H1 (cell line): ENCODE data around the gene VWA1. TPM values are rescaled to one million over a fixed set of nuclear protein-coding genes. Genes with fewer than 3 reads are reported as not detected.

Experiments used
- CTCF ChIA-PET: fragments of 300-600 bp; sonication (Branson Sonifier 250); formaldehyde crosslinking; loops from one replicate; lab custom pipeline; 2021; ENCODE audit not compliant: partially characterized antibody; lab: Charles Lee
- POLR2A ChIA-PET: fragments of 300-600 bp; sonication (Branson Sonifier 250); formaldehyde crosslinking; loops from one replicate; lab custom pipeline; 2021; ENCODE audit warnings: inconsistent platforms; ENCODE audit not compliant: partially characterized antibody; lab: Charles Lee
- DNase-seq, 2 experiments: peaks; one replicate each; pipeline versions ENCODE4 v3.0.0 to v3.0.0-alpha.2; 2010 to 2022; ENCODE audit warnings: low spot score in 2 of 2, low read depth in 1 of 2, mixed read lengths in 1 of 2
- FAIRE-seq: peaks from 2 replicates; lab custom pipeline; 2011; peaks lifted over from hg19 to GRCh38; lab: Jason Lieb, UNC
- H2AFZ ChIP-seq: 2 replicates; pipeline ENCODE4 v1.8.1; 2012; ENCODE audit warnings: low read length, inconsistent platforms
- H2AK5ac ChIP-seq: 2 replicates; pipeline ENCODE4 v1.6.1; 2013; ENCODE audit warnings: low read depth, low read length
- H2BK120ac ChIP-seq: replicated peaks from 2 replicates; pipeline ENCODE3; 2013; ENCODE audit warnings: low read depth, low read length, inconsistent platforms
- H2BK12ac ChIP-seq: 2 replicates; pipeline ENCODE4 v1.6.1; 2013; ENCODE audit warnings: low read depth, low read length
- H2BK15ac ChIP-seq: 2 replicates; pipeline ENCODE4 v1.6.1; 2013; ENCODE audit warnings: low read length
- H2BK20ac ChIP-seq: 2 replicates; pipeline ENCODE4 v1.6.1; 2013; ENCODE audit warnings: low read length
- H2BK5ac ChIP-seq: 2 replicates; pipeline ENCODE4 v1.6.1; 2013; ENCODE audit warnings: low read depth, low read length
- H3K14ac ChIP-seq: 2 replicates; pipeline ENCODE4 v1.6.1; 2013; ENCODE audit warnings: inconsistent platforms; ENCODE audit not compliant: insufficient read length
- H3K18ac ChIP-seq: 2 replicates; pipeline ENCODE4 v1.6.1; 2013; ENCODE audit warnings: low read length; ENCODE audit errors: extremely low read depth
- H3K23ac ChIP-seq: 2 replicates; pipeline ENCODE4 v1.6.1; 2013; ENCODE audit warnings: inconsistent platforms; ENCODE audit not compliant: insufficient read length
- H3K23me2 ChIP-seq: 2 replicates; pipeline ENCODE4 v1.6.1; 2013; ENCODE audit warnings: low read depth, low read length
- H3K27ac ChIP-seq: 2 replicates; pipeline ENCODE4 v1.6.1; 2011; ENCODE audit warnings: low read depth, low read length, inconsistent platforms
- H3K27me3 ChIP-seq, 4 experiments: replicated peaks in 1 of 4; 1 replicate in 1 of 4; 2 replicates in 3 of 4; pipeline versions ENCODE4 v1.6.1 to v1.8.1; 2011 to 2013; ENCODE audit warnings: low read length in 3 of 4, mild to moderate bottlenecking in 3 of 4, inconsistent platforms in 2 of 4, mixed read lengths in 2 of 4, moderate library complexity in 1 of 4; ENCODE audit not compliant: control insufficient read depth in 3 of 4, insufficient read depth in 3 of 4; ENCODE audit errors: extremely low read depth in 1 of 4
- H3K36me3 ChIP-seq, 4 experiments: 2 replicates each; pipeline versions ENCODE4 v1.6.1 to v1.8.1; 2011 to 2013; ENCODE audit warnings: mild to moderate bottlenecking in 4 of 4, low read length in 3 of 4, moderate library complexity in 2 of 4, control low read depth in 1 of 4, inconsistent platforms in 1 of 4; ENCODE audit not compliant: insufficient read depth in 4 of 4, control insufficient read depth in 2 of 4
- H3K4ac ChIP-seq: replicated peaks from 2 replicates; pipeline ENCODE3; 2013; ENCODE audit warnings: low read length, low read depth, mixed read lengths, inconsistent platforms; ENCODE audit not compliant: insufficient read length
- H3K4me1 ChIP-seq, 4 experiments: replicated peaks in 1 of 4; 1 replicate in 1 of 4; 2 replicates in 3 of 4; pipeline versions ENCODE4 v1.6.1 to v1.8.1; 2011 to 2013; ENCODE audit warnings: low read length in 3 of 4, inconsistent platforms in 2 of 4, mixed read lengths in 1 of 4; ENCODE audit not compliant: insufficient read depth in 4 of 4, control insufficient read depth in 3 of 4
- H3K4me2 ChIP-seq, 2 experiments: 2 replicates each; pipeline versions ENCODE4 v1.6.1 to v1.8.1; 2011 to 2013; ENCODE audit warnings: low read depth in 2 of 2, low read length in 2 of 2, control low read depth in 1 of 2, inconsistent platforms in 1 of 2, mild to moderate bottlenecking in 1 of 2; ENCODE audit not compliant: insufficient read depth in 1 of 2
- H3K4me3 ChIP-seq, 4 experiments: fragments of 200-600, 300-600 bp in 1 of 4; sonication (generic), shearing (Covaris generic), sonication (Bioruptor Twin) in 1 of 4; 2 replicates each; pipeline versions ENCODE4 v1.5.1 to v1.8.1; 2011 to 2016; ENCODE audit warnings: low read length in 4 of 4, low read depth in 3 of 4, control low read depth in 2 of 4, inconsistent platforms in 2 of 4, mild to moderate bottlenecking in 2 of 4, mixed read lengths in 1 of 4, moderate library complexity in 1 of 4; ENCODE audit not compliant: insufficient read depth in 2 of 4; ENCODE audit errors: extremely low read depth in 1 of 4
- H3K56ac ChIP-seq: replicated peaks from 2 replicates; pipeline ENCODE3; 2013; ENCODE audit warnings: low read depth, mild to moderate bottlenecking, mixed read lengths, low read length, inconsistent platforms; ENCODE audit not compliant: insufficient read length
- H3K79me1 ChIP-seq: 2 replicates; pipeline ENCODE4 v1.6.1; 2013; ENCODE audit warnings: low read depth, low read length, control low read depth
- H3K79me2 ChIP-seq, 2 experiments: 2 replicates each; pipeline versions ENCODE4 v1.6.1 to v1.8.1; 2012 to 2013; ENCODE audit warnings: low read length in 2 of 2, mild to moderate bottlenecking in 2 of 2, inconsistent platforms in 1 of 2; ENCODE audit not compliant: insufficient read depth in 2 of 2, control insufficient read depth in 1 of 2
- H3K9ac ChIP-seq, 4 experiments: replicated peaks in 1 of 4; 1 replicate in 1 of 4; 2 replicates in 3 of 4; pipeline versions ENCODE4 v1.6.1 to v1.8.1; 2011 to 2013; ENCODE audit warnings: low read depth in 3 of 4, low read length in 3 of 4, control low read depth in 2 of 4, mild to moderate bottlenecking in 2 of 4, moderate library complexity in 2 of 4, inconsistent platforms in 1 of 4; ENCODE audit errors: extremely low read depth in 1 of 4
- H3K9me3 ChIP-seq, 2 experiments: 2 replicates each; pipeline versions ENCODE4 v1.6.1 to v1.8.1; 2012 to 2013; ENCODE audit warnings: mild to moderate bottlenecking in 2 of 2, moderate library complexity in 2 of 2, control low read depth in 1 of 2, inconsistent platforms in 1 of 2, low read depth in 1 of 2, low read length in 1 of 2, mixed read lengths in 1 of 2; ENCODE audit not compliant: insufficient read depth in 2 of 2
- H4K20me1 ChIP-seq, 2 experiments: replicated peaks in 1 of 2; 2 replicates each; pipeline versions ENCODE3 to v1.8.1; 2011 to 2013; ENCODE audit warnings: inconsistent platforms in 2 of 2, low read length in 2 of 2, mild to moderate bottlenecking in 1 of 2; ENCODE audit not compliant: insufficient read depth in 2 of 2, control insufficient read depth in 1 of 2
- H4K5ac ChIP-seq: 2 replicates; pipeline ENCODE4 v1.6.1; 2013; ENCODE audit warnings: low read length, low read depth, mixed read lengths, inconsistent platforms; ENCODE audit not compliant: insufficient read length
- H4K8ac ChIP-seq: 2 replicates; pipeline ENCODE4 v1.8.0; 2013; ENCODE audit warnings: mild to moderate bottlenecking, moderate library complexity, low read length, inconsistent platforms; ENCODE audit not compliant: insufficient read depth; ENCODE audit errors: extremely low read depth
- H4K91ac ChIP-seq: replicated peaks from 2 replicates; pipeline ENCODE3; 2013; ENCODE audit warnings: low read length, mixed read lengths, inconsistent platforms; ENCODE audit not compliant: insufficient read length
- BRCA1 ChIP-seq: IDR thresholded peaks from 2 replicates; pipeline ENCODE4 v1.6.1; 2012; ENCODE audit warnings: low read depth, low read length, improper control_type of control experiment
- CHD1 ChIP-seq: IDR thresholded peaks from 2 replicates; pipeline ENCODE4 v1.6.1; 2012; ENCODE audit warnings: low read depth, low read length, improper control_type of control experiment
- EZH2 ChIP-seq: fragments of 200-600 bp; sonication (generic); IDR thresholded peaks from 2 replicates; pipeline ENCODE4 v1.7.1; 2012; ENCODE audit warnings: low read depth, mild to moderate bottlenecking, moderate library complexity, low read length, inconsistent platforms; ENCODE audit not compliant: severe bottlenecking
- GABPA ChIP-seq: IDR thresholded peaks from 2 replicates; pipeline ENCODE4 v1.6.1; 2011; ENCODE audit warnings: mild to moderate bottlenecking, low read length, moderate library complexity, borderline replicate concordance; ENCODE audit not compliant: insufficient read depth
- HDAC2 ChIP-seq, 2 experiments: fragments of 300-600 bp in 1 of 2; sonication (generic) in 1 of 2; IDR thresholded peaks; 2 replicates each; pipeline ENCODE4 v1.6.1; 2011 to 2012; ENCODE audit warnings: low read depth in 2 of 2, low read length in 2 of 2, mild to moderate bottlenecking in 2 of 2, moderate library complexity in 2 of 2, borderline replicate concordance in 1 of 2, inconsistent platforms in 1 of 2
- JUN ChIP-seq: IDR thresholded peaks from 2 replicates; pipeline ENCODE4 v1.6.1; 2011; ENCODE audit warnings: low read depth, mild to moderate bottlenecking, improper control_type of control experiment, low read length
- RFX5 ChIP-seq: IDR thresholded peaks from 2 replicates; pipeline ENCODE4 v1.6.1; 2011; ENCODE audit warnings: low read depth, low read length, improper control_type of control experiment, borderline replicate concordance
- SIN3A ChIP-seq, 2 experiments: IDR thresholded peaks in 1 of 2; conservative IDR thresholded peaks in 1 of 2; 2 replicates each; pipeline ENCODE4 v1.6.1; 2011 to 2012; ENCODE audit warnings: low read length in 2 of 2, improper control_type of control experiment in 1 of 2, low read depth in 1 of 2, mild to moderate bottlenecking in 1 of 2
- SIRT6 ChIP-seq: IDR thresholded peaks from one replicate; pipeline ENCODE4 v1.7.1; 2012; ENCODE audit warnings: low read length, inconsistent platforms
- SP2 ChIP-seq: IDR thresholded peaks from 2 replicates; pipeline ENCODE4 v1.6.1; 2012; ENCODE audit warnings: mild to moderate bottlenecking, low read length, inconsistent platforms
- TAF1 ChIP-seq: IDR thresholded peaks from 2 replicates; pipeline ENCODE4 v1.6.1; 2011; ENCODE audit warnings: mild to moderate bottlenecking, low read depth, low read length
- TCF12 ChIP-seq: IDR thresholded peaks from 2 replicates; pipeline ENCODE4 v1.6.1; 2011; ENCODE audit warnings: low read depth, mild to moderate bottlenecking, low read length
- WGBS, 2 experiments: shearing (Covaris generic) in 1 of 2; methylation state at CpG; one replicate each; pipeline versions ENCODE4 v1.1.6 to v1.1.7; 2013 to 2015; ENCODE audit warnings: low lambda C conversion rate in 2 of 2, mixed read lengths in 2 of 2, inconsistent platforms in 1 of 2, low coverage in 1 of 2, missing lambda C conversion rate in 1 of 2; ENCODE audit not compliant: insufficient replicate concordance in 2 of 2, insufficient coverage in 1 of 2, insufficient read length in 1 of 2; ENCODE audit errors: extremely low coverage in 1 of 2, missing lambda C conversion rate in 1 of 2; 5-methylcytosine and 5-hydroxymethylcytosine counted together
- polyA plus RNA-seq, 7 experiments: library from polyadenylated mRNA; depleted of rRNA in 3 of 7; stranded (reverse) in 5 of 7; unstranded in 2 of 7; fragments of >200 nt in 5 of 7; fragments of 200-250 nt in 2 of 7; gene quantifications; 1 replicate in 5 of 7; 2 replicates in 1 of 7; 4 replicates in 1 of 7; pipeline versions ENCODE4 v1.2.1 to v1.2.3, GENCODE V29; 2011 to 2013; ENCODE audit warnings: missing spikeins in 2 of 7, mixed read lengths in 2 of 7
- total RNA-seq: library from RNA; stranded (reverse); fragmentation: NEBNext Ultra II Directional; extraction: Animal tissue kit (Norgen Biotek cat#: 25700); gene quantifications from 2 replicates; pipeline ENCODE4 v1.2.1, GENCODE V29; 2021

VWA1 gene
- total and polyA plus RNA-seq, 2 of the 8 experiments (the other 6 are each of a cell fraction or from before 2014, with no cell fraction given) = 16.0 to 36.6 TPM

- WGBS, 2 experiments = 91% methylated on average over 37 of the region's 82 CpGs; no CpG with 5 or more reads in 1 of the 2 experiments
- H4K91ac ChIP-seq = no peak overlapping the region
- H3K79me2 ChIP-seq = peaks cover 0 to 8% of the 10 kb centered on the region in 2 experiments; a peak in 1 of 4 replicates
- DNase-seq (no peak), FAIRE-seq (no peak)
- H4K8ac ChIP-seq = peak overlapping the region; percentile 71; the same call in 1 of the 2 replicates
- H3K23ac ChIP-seq = no peak overlapping the region
- H3K79me1 ChIP-seq = no peaks in the 10 kb centered on the region
- H3K14ac ChIP-seq = no peak overlapping the region
- ChIA-PET CTCF (interaction anchor here (1.5 to 4.3 kb wide), 14 partner anchors 9 to 183 kb away, joined by 4 to 36 read pairs (median 10); partner anchors contain the start of genes CCNL2 and MRPL20), POLR2A (interaction anchor here (0.7 to 22.9 kb wide), 4 partner anchors 9 to 40 kb away, joined by 3 to 515 read pairs (median 10); partner anchors contain the start of genes CCNL2 and MRPL20)
- no peak overlapping the region for H3K4ac ChIP-seq
- peaks cover 4 to 7% of the 10 kb centered on the region in 2 experiments for H4K20me1 ChIP-seq
- peaks cover 0 to 3% (median 0%) of the 10 kb centered on the region in 4 experiments; a peak in 2 of 7 replicates for H3K27me3 ChIP-seq
- no peak overlapping the region for H4K5ac ChIP-seq
- H3K27ac ChIP-seq = no peak overlapping the region
- H2BK20ac ChIP-seq = no peak overlapping the region
- H2BK12ac ChIP-seq = no peak overlapping the region
- peaks cover 12% of the 10 kb centered on the region; the same call in 1 of the 2 replicates for H3K23me2 ChIP-seq
- no peaks in the 10 kb centered on the region for H3K9me3 ChIP-seq
- no peak overlapping the region for H2BK120ac ChIP-seq
- H3K18ac ChIP-seq = no peak overlapping the region
- peaks cover 0 to 14% (median 11%) of the 10 kb centered on the region in 4 experiments; a peak in 6 of 7 replicates for H3K4me1 ChIP-seq
- H3K9ac ChIP-seq = no peak overlapping the region
- peaks cover 0 to 7% (median 0%) of the 10 kb centered on the region in 4 experiments; a peak in 1 of 8 replicates for H3K36me3 ChIP-seq
- H3K4me3 ChIP-seq = no peak overlapping the region
- H2BK5ac ChIP-seq = no peak overlapping the region
- H3K4me2 ChIP-seq = no peak overlapping the region
- no peak overlapping the region for H2AFZ ChIP-seq
- H3K56ac ChIP-seq = no peak overlapping the region
- no peak overlapping the region for H2BK15ac ChIP-seq
- no peak overlapping the region for H2AK5ac ChIP-seq
- TF ChIP-seq TCF12 (no peak), RFX5 (no peak), SIN3A (conservative IDR thresholded peaks at IDR 0.05 in 1 of 2, IDR thresholded peaks at IDR 0.05 in 1 of 2; ENCODE audit: low read depth in 1 of 2, low read length in 2 of 2) (no peak), GABPA (no peak), HDAC2 (IDR thresholded peaks at IDR 0.05; ENCODE audit: borderline replicate concordance in 1 of 2, low read depth in 2 of 2, low read length in 2 of 2) (no peak), CHD1 (no peak), SP2 (no peak), JUN (no peak), SIRT6 (no peak), EZH2 (no peak), BRCA1 (no peak), TAF1 (no peak)
Measured at GRCh38 chr1:1439546-1440261, 4.2 kb downstream of the VWA1 start.
